GM19043 (cell line): ENCODE results near the gene PDZK1IP1.

Experiments
- ATAC-seq: cut with Tn5 transposase; IDR thresholded peaks from one replicate; pipeline ENCODE4 v1.9.1; 2021; ENCODE audit warnings: low read depth; ENCODE audit not compliant: unreplicated experiment

The PDZK1IP1 gene, protein sequence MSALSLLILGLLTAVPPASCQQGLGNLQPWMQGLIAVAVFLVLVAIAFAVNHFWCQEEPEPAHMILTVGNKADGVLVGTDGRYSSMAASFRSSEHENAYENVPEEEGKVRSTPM

DNA sequence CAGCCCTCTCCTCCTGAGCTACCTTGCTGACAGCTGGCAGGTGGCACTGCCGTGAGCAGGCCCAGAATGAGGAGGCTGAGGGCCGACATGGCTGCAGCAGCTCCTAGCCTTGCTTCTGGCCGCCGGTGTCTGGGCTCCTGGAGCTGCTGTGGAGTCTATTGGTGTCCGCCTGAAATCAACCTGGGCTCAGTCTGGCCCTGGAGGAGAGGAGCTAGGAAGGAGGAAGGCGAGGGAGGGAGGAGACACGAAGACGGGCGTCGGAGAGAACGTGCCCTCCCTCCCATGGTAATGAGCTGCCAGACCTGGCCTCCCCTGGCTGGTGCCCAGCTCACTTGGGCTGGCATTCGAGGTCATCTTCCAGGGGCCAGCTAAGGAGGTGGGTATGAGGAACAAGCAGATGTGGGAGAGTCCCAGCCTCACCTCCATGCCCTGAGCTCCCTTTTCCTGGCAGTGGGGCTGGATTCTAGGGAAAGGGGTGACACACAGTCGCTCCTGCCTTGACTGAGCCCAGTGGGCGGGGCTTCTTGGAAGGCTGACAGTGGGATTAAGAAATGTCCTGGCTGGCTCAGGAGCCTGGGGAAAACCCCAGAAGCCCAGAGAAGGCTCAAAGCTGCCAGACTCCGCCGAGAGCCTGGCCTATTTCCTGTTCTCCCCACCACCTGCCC, at the start of gene PDZK1IP1:
Gene PDZK1IP1, minus strand, starts transcription at position 193 of the 665 bp plus-strand sequence. Its CDS starts 104 bp downstream, at position 89.
- ATAC-seq: no peak

DNA sequence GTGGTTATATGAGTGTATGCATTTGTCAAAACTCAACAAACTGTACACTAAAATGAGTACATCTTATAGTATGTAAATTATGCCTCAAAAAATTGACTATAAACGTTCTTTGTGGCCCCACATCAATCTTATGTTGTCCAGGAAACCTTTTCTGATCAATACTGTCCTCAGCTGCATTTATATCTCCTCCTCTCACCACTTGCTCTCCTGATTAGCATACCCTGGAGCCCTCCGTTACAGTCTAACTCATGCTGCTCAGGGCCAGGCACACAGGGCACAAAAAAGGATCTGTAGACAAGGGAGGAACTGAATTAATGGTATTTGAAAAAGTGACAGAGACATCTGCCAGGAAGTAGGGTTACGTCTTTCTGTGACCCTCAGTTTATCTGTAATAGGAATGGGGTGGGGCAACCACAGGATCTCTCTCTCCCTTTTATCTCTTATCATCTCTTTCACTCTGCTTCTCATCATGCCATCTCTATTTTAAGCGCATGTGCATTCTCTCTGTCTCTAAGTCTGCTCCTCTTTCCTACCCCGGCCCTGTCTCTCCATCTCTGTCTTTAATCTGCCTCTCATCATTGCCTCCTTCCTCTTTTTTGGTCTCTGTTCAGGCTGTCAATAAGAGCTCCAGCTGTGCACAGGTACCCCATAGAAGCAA, 49.2 kb upstream of the PDZK1IP1 start:
- no peak for ATAC-seq

DNA sequence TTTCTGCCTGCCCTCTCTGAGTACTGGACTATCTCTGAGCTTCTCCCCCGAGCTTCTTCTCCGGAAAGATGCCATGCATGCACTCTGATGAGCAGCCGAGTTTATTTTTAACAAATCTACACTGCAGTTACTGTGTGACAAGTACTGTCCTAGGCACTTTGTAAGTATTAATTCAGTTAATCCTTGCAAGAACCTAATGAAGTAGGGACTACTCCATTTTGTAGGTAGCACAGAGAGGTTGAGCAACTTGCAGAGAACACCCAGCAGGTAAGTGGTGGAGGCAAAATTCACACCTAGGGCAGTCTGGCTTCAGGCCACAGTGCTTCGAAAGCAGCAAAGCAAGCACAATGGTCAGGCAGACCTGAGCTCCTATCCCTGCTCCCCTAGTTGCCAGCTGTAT, 46.0 kb upstream of the PDZK1IP1 start:
- no peak for ATAC-seq

DNA sequence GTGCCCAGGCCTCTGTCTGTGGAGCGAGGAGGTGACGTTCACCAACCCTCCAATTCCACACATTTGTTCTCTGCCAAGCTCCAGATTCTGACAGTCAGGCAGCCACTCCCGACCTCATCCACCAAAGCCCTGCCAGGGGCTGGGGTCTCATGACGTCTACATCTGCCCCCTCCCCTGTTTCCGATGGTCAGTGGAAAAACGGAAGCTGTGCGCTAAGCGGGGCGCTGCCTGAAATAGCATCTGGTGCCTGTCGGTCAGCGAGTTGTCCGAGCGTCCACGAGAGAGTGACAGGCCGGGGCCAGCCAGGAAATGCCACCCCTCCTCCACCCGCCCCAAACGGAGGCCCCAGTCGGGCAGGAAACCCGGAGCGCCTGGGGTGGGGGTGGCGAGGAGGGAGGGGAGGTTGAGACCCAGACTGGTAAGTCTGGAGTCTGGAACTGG, 45.4 kb upstream of the PDZK1IP1 start:
- ATAC-seq: no peak

DNA sequence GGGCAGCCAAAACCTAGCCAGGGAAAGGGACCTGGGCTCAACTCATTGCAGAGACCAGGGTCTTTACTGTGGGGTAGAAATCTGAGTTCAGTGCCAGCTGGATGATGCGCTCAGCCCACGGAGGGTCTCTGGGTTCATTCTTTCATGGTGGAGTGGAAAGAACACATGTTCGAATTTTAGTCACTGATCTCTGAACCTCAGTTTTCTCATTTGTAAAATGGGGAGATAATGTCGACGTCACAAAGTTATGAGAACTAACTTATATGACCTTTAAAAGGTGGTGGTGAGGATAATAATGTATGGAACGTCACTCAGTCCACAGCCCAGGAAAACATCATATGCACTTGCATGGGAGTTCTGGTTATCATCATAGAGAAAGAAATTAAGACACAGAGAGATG, 43.4 kb upstream of the PDZK1IP1 start:
- no peak for ATAC-seq

DNA sequence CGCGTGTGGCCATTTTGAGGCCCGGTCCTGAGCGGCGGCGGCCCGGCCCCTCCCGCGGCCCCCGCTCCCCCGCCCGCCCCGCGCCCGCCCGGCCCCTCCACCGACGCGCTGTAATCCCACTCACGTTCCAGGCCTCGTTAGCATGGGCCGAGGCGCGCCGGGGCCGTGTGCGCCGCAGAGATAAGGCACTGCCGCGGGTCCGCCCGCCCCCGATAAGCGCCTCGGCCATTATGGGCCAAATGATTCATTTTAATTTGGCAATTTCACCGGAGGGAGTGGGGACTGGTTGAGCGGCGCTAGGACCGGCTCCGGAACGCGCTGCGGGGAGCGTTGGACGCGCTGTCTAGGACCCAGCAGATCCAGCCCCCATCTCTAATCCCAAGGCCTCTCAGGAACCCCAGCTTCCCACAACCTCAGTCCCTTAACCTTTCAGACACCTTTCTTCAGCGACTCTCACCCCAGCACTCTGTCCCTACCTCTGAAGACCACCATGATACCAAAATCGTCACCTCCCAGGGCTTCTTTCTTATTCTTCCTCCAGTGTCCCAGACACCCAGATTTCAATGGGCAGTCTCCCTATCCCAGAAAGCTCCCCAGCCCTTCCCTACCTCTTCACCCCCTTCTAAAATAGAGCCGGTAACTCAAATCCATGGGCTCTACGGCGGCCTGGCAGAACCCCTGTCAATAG, 42.5 kb upstream of the PDZK1IP1 start, which contains the start of gene TAL1:
Gene TAL1, minus strand, starts transcription at position 39 of the 688 bp plus-strand sequence. CDS start 6,337 bp downstream, outside the sequence.
- no peak for ATAC-seq

DNA sequence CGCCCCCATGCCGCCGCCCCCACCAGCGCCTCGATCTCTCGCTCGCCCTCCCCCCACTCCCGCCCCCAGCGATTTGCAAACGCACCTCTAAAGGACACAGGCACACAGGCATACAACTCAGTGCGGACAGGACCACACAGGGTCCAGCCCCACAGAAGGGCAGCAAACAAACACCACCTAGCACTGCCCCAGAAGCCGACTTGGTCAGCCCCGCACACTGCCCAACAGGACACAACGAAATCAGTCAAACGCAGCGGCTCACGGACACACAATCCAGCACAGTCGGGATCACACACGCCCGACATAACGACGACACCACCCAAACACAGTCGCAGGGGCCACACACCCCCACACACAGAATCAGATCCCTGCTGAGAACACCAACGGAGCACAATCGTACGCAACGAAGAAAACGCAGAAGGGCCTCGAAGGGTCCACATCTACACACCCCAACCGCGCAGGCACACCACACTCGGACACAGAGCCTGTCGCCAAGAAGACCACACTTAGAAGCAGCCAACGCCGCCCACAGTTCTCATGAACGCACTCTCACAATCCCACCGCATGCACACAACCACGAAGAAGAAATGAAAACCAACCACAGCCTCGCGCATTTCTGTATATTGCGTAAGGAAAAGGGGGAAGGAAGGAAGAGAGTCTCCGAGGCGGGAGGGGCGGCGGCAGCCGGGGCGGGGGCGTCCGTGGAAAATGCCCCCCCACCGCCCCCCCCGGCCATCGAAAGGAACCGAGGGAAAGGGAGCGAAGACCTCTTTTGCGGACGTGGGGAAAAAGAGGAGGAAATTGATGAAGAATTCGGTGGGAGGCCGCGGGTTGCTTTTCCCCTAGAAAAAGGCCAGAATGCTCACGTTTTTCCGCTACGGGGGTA, 41.7 kb upstream of the PDZK1IP1 start:
- no peak for ATAC-seq

DNA sequence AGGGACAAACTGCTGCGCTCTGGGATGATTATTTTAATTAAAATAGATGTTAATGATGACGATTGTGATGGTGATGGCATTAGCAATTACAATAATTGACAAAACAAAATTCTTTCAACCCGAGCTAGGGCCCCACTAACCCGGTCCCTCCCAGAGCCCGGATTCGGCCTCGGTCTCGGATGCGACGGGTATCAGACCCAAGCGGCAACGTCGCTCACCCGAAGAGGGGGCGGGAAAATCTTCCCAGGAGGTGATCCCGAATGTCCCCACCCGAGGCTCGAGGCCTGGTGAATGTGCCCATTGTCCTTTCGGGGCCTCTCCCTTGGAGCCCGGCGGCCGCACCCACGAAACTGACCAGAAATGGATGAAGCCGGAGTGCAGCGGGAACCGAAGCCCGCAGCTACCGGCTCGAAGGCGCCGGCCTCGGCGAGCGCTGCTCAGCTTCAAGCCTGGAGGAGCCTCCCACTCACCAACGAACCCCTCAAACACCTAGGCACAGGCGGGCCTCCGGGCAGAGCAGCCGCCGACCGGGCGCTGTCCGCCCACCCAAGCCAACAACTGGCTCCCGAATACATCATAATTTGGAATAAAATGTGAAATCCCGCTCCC, 41.0 kb upstream of the PDZK1IP1 start:
- no peak for ATAC-seq

DNA sequence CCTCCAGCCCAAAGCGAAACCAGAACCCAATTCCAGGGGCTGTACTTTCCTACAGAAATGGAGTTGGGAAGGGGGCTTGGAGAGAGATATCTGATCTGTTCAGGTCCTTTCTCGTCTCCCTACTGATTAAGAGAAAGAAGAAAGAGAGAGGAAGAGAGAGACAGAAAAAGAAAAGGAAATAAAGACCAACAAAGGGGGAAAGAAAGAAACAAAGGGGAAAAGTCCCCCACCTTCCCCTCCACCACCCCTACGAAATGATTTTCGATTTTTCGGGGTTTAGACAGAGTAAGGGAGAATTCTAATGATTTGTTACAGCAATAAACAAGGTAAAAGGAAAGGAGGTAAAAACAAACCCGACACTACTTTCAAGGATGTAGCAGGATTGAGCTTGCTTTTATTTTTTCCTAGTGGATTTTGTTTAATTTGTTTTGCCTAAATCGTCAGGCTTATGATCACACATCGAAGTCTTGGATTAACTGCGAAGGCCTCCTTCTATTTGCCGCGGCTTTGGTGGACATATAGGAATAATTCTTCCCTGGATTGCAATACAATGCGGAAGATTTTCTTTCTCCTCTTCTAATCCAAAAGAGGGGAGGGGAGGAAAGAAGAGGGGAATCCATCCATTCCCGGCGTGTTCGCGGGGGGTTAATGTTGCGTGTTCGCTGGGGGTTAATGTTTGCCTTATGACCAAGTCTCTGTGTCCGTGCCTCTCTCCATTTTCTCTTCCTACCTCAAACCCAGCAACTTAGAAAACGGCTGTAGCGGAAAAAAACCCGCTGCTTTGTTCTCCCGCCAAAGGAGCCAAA, 40.3 kb upstream of the PDZK1IP1 start:
- ATAC-seq: no peak

DNA sequence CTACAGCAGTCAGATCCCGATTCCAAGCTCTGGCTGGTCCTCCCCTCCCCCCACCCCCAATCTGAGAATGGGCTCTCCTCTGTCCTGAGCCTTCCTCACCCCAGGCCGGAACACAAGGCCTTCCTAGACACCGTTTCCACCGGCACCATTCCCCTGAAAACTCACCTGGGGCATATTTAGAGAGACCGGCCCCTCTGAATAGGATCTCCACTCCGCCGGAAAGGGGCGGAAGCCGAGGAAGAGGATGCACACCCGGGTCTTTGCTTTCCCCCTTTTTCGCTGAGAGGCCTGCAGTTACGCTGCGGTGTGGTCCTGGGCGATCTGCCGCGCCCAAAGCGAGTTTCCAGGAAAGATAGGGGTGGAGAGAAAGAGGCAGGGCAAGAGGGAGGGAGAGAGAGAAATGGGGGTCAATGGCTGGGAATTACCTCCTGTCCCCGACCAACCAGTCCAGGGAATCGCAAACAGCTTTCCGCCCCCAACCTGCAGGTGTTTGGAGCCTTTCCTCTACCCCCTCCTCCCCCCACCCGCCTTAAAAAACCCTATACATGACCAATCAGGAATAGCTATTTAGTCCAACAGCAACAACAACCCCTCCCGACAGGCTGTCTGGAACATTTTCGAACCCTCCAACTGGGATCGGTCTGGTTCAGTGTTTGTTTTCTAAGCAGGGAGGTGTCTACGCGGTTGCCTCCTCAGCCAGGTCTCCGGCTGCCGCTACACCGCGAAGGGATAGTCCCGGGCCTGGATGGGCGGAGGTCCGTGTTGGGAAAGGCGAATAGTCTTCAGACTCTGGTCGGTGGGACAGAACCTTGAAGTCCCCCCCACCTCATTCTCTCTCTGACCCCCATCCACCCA, 39.4 kb upstream of the PDZK1IP1 start:
- no peak for ATAC-seq

DNA sequence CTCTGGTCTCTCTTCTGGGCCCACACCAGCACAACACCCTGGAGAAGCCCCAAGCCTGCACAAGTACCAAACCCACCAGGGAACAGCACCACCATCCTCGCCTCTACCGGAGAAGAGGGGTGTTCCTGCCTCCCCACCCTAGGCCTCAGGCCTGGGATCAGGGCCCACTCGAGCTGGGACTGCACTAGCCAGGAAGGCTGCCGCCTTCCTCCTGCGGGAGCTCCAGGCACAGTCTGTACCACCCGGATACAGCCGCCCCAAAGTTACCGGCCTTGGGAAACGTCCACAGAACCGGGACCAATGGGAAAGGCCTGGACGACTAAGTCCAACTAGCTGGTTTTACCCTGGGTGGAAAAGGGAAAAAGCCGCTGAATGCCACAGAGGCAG, 38.8 kb upstream of the PDZK1IP1 start:
- ATAC-seq: no peak

DNA sequence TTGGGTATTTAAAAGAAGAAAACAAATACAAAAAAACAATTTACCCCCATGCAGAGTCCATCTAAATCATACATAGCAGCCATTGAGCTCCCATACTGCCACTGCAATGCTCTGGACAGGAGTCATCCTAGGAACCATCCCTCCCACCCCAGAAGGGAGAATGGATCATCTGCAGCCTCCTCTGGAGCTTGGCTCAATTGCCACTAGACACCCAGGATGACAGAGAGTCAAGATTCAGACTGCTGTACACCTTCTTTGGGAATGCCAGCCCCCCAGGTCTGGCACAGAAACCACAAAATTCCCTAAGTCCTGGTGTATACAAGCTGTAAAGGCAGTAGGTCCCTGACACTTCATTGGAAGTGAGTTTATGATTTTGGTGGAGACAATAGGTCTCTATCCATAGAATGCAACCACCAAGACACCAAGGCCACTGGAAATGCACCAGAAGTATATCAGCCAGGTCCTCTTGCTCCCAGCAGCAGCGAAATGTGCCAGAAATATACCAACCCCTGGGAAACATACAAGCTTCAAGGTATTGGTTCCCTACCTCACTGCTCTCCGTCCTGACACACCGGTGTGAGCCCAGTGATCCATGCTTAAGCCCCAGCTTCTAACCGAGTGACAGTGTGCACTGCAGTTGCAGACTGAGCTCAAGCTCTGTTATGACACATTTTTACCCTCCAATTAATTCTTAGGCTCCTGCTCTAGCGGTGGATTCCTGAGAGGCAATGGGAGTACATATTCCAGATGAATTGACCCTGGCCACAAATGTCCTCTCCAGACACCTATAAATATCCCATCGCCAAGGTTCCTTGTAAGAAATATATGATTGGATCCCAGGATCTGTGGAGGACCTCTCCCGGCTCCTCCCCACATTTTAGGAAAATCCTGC, 37.8 kb upstream of the PDZK1IP1 start:
- no peak for ATAC-seq

DNA sequence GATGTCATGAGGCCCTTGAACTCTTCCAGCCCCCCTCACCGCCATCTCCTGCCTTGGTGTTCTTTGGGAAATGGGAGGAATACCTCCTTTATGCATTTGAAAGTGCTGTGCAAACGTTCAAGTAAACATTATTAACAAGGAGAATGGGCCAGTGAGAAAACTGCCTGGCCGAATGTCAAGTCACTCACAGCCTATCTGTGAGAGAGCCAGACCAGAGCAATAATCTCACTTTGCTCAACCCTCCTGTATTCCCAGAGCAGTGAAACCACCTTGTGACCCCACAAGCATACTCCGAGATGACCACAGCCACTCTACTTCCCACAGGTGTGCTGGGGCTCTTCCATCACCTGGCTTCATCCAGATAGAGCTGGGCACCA, 37.0 kb upstream of the PDZK1IP1 start:
- no peak for ATAC-seq

DNA sequence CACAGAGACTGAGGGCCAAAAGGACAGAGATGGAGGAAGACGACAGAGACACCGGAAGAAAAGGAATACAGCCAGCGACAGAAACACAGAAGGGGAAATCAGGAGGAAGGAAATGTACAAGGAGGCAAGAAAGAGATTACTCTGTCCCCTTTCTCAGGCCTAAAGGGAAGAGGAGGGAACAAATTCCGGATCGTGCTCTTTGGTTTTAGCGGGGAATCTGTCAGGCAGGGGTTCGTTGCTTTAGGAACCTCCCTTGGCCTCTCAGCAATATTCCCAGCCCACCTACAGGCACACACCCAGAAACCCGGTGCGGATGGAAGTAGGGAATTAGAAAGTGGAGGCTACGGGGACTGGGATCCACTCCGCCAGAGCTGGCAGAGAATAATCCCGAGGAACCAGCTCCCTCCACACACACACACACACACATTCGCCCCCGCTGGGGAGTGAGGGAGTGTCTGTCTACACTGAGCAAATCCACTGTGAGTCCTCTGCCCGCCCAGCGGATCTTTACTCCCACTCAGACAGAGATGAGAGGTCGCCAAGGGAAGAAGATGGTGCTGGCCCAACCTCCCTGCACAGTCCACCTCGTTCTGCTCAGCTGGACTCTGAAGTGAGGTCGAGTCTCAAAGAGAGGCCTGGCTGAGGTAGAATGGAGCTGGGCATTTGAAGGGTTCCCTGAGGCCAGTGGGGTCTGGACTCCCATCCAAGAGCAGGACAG, 36.4 kb upstream of the PDZK1IP1 start:
- no peak for ATAC-seq

DNA sequence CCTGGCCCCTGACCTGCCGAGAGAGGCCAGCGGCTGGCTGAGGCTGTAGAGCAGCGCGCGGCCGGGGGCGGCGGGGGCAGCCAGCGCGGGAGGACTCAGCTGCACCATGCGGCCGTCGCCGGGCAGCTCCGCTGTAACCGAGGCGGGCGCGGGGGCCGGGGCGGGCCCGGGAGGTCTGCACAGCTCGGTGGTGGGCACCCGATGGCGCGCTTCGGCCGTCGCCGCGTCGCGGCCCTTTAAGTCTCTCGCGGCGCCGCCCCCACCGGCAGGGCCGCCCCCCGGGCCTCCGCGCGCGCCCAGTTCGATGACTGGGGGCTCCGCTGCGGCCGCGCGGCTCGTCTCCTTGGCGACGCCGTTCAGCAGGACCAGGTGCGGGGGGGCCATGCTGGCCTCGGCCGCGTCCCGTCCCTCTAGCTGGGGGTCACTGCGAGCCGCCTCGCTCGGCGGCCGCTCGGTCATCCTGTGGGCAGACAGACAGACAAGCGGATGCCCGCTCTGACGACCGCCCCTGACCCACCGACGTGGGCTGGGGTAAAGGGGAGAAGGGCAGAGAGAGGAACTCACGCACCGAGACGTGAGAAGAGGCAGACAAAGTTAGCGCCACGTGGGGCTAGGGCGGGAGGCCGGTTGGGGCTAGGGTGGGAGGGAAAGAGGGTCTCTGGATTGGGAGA, 35.7 kb upstream of the PDZK1IP1 start:
- no peak for ATAC-seq
